Activated B cell treated with CpG ODN at 0.5 μM for 24 hours (primary cell): ENCODE data around the gene IMPACT. TPM values are rescaled to one million over a fixed set of nuclear protein-coding genes. Genes with fewer than 3 reads are reported as not detected.

Source experiments
- ATAC-seq: fragments of 200-7000 bp; cut with Tn5 transposase; one replicate; pipeline ENCODE4 v1.10.0; 2021; ENCODE audit warnings: low read depth, mild to moderate bottlenecking, moderate library complexity
- CTCF ChIA-PET: fragments of 350-600 bp; sonication (Branson Sonifier 250); formaldehyde crosslinking; loops from one replicate; lab custom pipeline; 2021; ENCODE audit warnings: antibody characterized with exemption; lab: Charles Lee
- POLR2A ChIA-PET: fragments of 350-600 bp; sonication (Branson Sonifier 250); formaldehyde crosslinking; loops from one replicate; lab custom pipeline; 2021; ENCODE audit warnings: antibody characterized with exemption; lab: Charles Lee
- DNase-seq: peaks from one replicate; pipeline ENCODE4 v3.0.0; 2022
- H3K27ac Mint-ChIP-seq: one replicate; pipeline ENCODE4 v1.8.0; 2020; ENCODE audit warnings: mixed read lengths
- H3K27me3 Mint-ChIP-seq: one replicate; pipeline ENCODE4 v1.8.0; 2021; ENCODE audit warnings: mixed read lengths
- H3K36me3 Mint-ChIP-seq: one replicate; pipeline ENCODE4 v1.8.0; 2021; ENCODE audit warnings: low read depth, mixed read lengths
- H3K4me1 Mint-ChIP-seq: one replicate; pipeline ENCODE4 v1.8.0; 2021; ENCODE audit warnings: mixed read lengths
- H3K4me3 Mint-ChIP-seq: one replicate; pipeline ENCODE4 v1.8.0; 2020; ENCODE audit warnings: mild to moderate bottlenecking, mixed read lengths
- H3K9me3 Mint-ChIP-seq: one replicate; pipeline ENCODE4 v1.8.0; 2020; ENCODE audit warnings: mixed read lengths
- CTCF ChIP-seq: fragments of 200-600 bp; IDR thresholded peaks from one replicate; pipeline ENCODE4 v1.8.0; 2022; ENCODE audit warnings: antibody characterized with exemption, mild to moderate bottlenecking
- intact Hi-C: fragments of 100-400 bp; cut with micrococcal nuclease; formaldehyde crosslinking; loops from one replicate; pipeline ENCODE4 v1.15.1; 2024
- total RNA-seq: library from RNA; stranded (reverse); gene quantifications from 2 replicates; pipeline ENCODE4 v1.2.3, GENCODE V29; 2022

The IMPACT gene
- total RNA-seq, 1 donor from 2014 or later = 17.4 TPM

DNA sequence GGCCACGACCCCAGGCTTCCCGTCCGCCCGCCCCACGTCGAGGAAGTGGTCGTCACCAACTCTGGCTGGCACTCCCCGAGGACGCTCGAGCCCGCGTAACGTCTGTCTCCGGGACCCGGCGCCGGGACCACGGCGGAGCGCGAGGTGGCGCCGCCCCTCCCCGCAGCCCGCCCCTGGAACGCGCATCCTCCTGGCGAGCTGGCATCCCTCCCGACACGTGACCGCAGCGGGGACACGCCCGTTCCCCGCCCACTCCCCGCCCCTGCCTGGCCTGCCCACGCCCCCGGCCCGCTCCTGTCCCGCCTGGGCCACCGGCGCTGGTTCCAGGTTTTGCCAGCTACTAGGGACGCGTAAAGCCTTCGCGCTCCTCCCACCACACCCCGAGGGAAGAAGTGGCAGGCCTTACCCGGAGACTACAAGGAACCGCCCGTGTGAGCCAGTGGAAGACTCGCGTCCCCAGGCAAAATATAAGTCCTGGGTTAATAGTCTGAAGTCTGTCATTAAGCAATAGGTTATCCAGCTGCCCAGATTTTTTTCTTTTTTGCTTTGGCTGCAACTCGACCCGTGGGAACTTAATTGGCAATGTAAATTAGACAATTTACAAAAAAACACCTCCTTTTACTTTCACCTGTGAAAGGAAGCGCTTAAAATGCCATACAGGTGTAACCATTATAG lies 28.6 kb upstream of the IMPACT start, which contains the start of gene OSBPL1A:
TSS of gene OSBPL1A (minus strand) at position 131 of the 675 bp plus-strand sequence. CDS start 20,291 bp downstream, outside the sequence.
- CTCF ChIA-PET = no interaction called here
- Mint-ChIP-seq H3K4me3 (peak within 1 kb of the TSS; percentile 86), H3K36me3 (no peaks in the 10 kb centered on the region), H3K27ac (no peak within 1 kb of the TSS), H3K9me3 (no peaks in the 10 kb centered on the region), H3K27me3 (peaks cover 33% of the 10 kb centered on the region), H3K4me1 (peaks cover 16% of the 10 kb centered on the region)
- POLR2A ChIA-PET = interaction anchor here (0.9 to 1.9 kb wide), 2 partner anchors 29 to 31 kb away, joined by 3 to 7 read pairs; partner anchors contain the start of gene IMPACT
- no peak for TF ChIP-seq CTCF
- intact Hi-C loops = loop anchor here (2.0 to 5.0 kb wide), 2 partner anchors 29 to 954 kb away; partner anchors contain the start of genes IMPACT and ZNF521
- no peak for DNase-seq
- ATAC-seq = peak; percentile 89

DNA sequence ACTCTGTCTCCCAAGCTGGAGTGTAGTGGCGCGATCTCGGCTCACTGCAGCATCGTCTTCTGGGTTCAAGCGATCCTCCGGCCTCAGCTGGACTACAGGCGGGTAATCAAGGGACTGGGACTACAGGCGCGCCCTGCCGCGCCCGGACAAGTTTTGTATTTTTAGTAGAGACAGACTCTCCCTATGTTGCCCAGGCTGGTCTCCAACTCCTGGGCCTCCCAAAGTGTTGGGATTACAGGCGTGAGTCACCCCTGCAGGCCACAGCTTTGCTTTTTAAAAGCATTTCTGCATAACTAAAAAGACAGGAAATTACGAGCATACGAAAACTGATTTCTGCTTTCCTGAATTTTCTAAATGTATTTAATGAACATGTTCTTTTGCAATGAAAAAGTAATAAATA lies 27.9 kb upstream of the IMPACT start:
- H3K4me3 Mint-ChIP-seq = peak overlapping the region; percentile 86
- H3K36me3 Mint-ChIP-seq = no peaks in the 10 kb centered on the region
- no peak for DNase-seq
- TF ChIP-seq CTCF = no peak
- no peak overlapping the region for H3K27ac Mint-ChIP-seq
- ATAC-seq = no peak
- ChIA-PET CTCF (no interaction called here), POLR2A (interaction anchor here (0.7 kb wide), 1 partner anchor 48 kb away, joined by 5 read pairs; no protein-coding TSS in a partner anchor)
- H3K27me3 Mint-ChIP-seq = peaks cover 37% of the 10 kb centered on the region
- H3K4me1 Mint-ChIP-seq = peaks cover 16% of the 10 kb centered on the region
- intact Hi-C loops = loop anchor here (5.0 kb wide), 1 partner anchor 954 kb away; the partner anchor contains the start of gene ZNF521
- no peaks in the 10 kb centered on the region for H3K9me3 Mint-ChIP-seq

- TF ChIP-seq CTCF = no peak
- Mint-ChIP-seq H3K9me3 (no peaks in the 10 kb centered on the region), H3K27ac (no peak overlapping the region), H3K4me1 (peaks cover 12% of the 10 kb centered on the region), H3K4me3 (no peak overlapping the region), H3K27me3 (peaks cover 44% of the 10 kb centered on the region), H3K36me3 (no peaks in the 10 kb centered on the region)
- DNase-seq (no peak), ATAC-seq (no peak)
- ChIA-PET CTCF (no interaction called here), POLR2A (no interaction called here)
- intact Hi-C loops = no loop called here
These were observed 25.9 kb upstream of the IMPACT start for GRCh38 chr18:24400587-24400986.

- intact Hi-C loops = no loop called here
- no peak for TF ChIP-seq CTCF
- Mint-ChIP-seq H3K9me3 (no peaks in the 10 kb centered on the region), H3K4me1 (peaks cover 7% of the 10 kb centered on the region), H3K36me3 (no peaks in the 10 kb centered on the region), H3K27ac (no peak overlapping the region), H3K4me3 (no peak overlapping the region), H3K27me3 (peaks cover 50% of the 10 kb centered on the region)
- ChIA-PET CTCF (no interaction called here), POLR2A (no interaction called here)
- DNase-seq (no peak), ATAC-seq (no peak)
These were observed 24.2 kb upstream of the IMPACT start for GRCh38 chr18:24402209-24402785.

- Mint-ChIP-seq H3K9me3 (no peaks in the 10 kb centered on the region), H3K4me1 (peaks cover 3% of the 10 kb centered on the region), H3K27ac (no peak overlapping the region), H3K27me3 (peaks cover 48% of the 10 kb centered on the region), H3K4me3 (no peak overlapping the region), H3K36me3 (no peaks in the 10 kb centered on the region)
- ChIA-PET POLR2A (no interaction called here), CTCF (no interaction called here)
- DNase-seq (no peak), ATAC-seq (no peak)
- TF ChIP-seq CTCF = no peak
- intact Hi-C loops = no loop called here
These were observed 23.4 kb upstream of the IMPACT start for GRCh38 chr18:24403076-24403475.
